Measurements from ENCODE around the gene CRIM1. TPM values are rescaled to one million over a fixed set of nuclear protein-coding genes. Genes with fewer than 3 reads are reported as not detected.

CRIM1 gene
- total and polyA plus RNA-seq, 2 experiments from 2014 or later, result 76.4 to 485 TPM

GRCh38 chr2:36511858-36512603 is 156.5 kb downstream of the CRIM1 start:
- H3K4me2 ChIP-seq (ENCODE audit: unreplicated experiment), result no peak overlapping the region
- peak overlapping the region; percentile 34 for H3K27ac ChIP-seq
- no peak overlapping the region for H2AFZ ChIP-seq
- no peak overlapping the region for H3K4me3 ChIP-seq
- TF ChIP-seq EZH2phosphoT487 (IDR thresholded peaks at IDR 0.05; ENCODE audit: insufficient read depth, low read depth), result no peak
- TF ChIP-seq EZH2 (IDR thresholded peaks at IDR 0.05; ENCODE audit: insufficient read depth, poor library complexity, severe bottlenecking), result no peak
- H3K9me3 ChIP-seq (ENCODE audit: low read depth), result no peaks in the 10 kb centered on the region
- H3K27me3 ChIP-seq (replicated peaks; ENCODE audit: insufficient read depth), result no peaks in the 10 kb centered on the region
- H3F3A ChIP-seq (ENCODE audit: insufficient read depth), result peaks cover 98% of the 10 kb centered on the region
- 0 out of 2 replicates have a peak, but pooled peaks cover 7% of the 10 kb centered on the region for H3K4me1 ChIP-seq (ENCODE audit: insufficient read depth)
- in situ Hi-C loops (cut with MboI), result no loop called here
- 90 to 96% methylated on average over 7 to 9 of the region's 9 CpGs for WGBS, 2 experiments (ENCODE audit: low coverage in 1 of 2, low lambda C conversion rate in 2 of 2, missing lambda C conversion rate in 2 of 2)
- H3K9me2 ChIP-seq (ENCODE audit: insufficient read depth), result no peaks in the 10 kb centered on the region
- no peak overlapping the region for H3K9ac ChIP-seq
- peak; percentile 61 for DNase-seq
- H3K36me3 ChIP-seq (ENCODE audit: low read depth), result peaks cover 94% of the 10 kb centered on the region
- H3K79me2 ChIP-seq (ENCODE audit: insufficient read depth), result peaks cover 62% of the 10 kb centered on the region
- no peaks in the 10 kb centered on the region for H4K20me1 ChIP-seq (ENCODE audit: insufficient read depth)

GRCh38 chr2:36512705-36513104 is 157.1 kb downstream of the CRIM1 start:
- no peaks in the 10 kb centered on the region for H3K27me3 ChIP-seq (replicated peaks; ENCODE audit: insufficient read depth)
- peak overlapping the region; percentile 34 for H3K27ac ChIP-seq
- no peak for TF ChIP-seq EZH2phosphoT487 (IDR thresholded peaks at IDR 0.05; ENCODE audit: insufficient read depth, low read depth)
- TF ChIP-seq EZH2 (IDR thresholded peaks at IDR 0.05; ENCODE audit: insufficient read depth, poor library complexity, severe bottlenecking), result no peak

GRCh38 chr2:36513661-36514060 is 158.1 kb downstream of the CRIM1 start:
- H3K79me2 ChIP-seq (ENCODE audit: insufficient read depth), result peaks cover 53% of the 10 kb centered on the region
- WGBS, 2 experiments (ENCODE audit: low coverage in 1 of 2, low lambda C conversion rate in 2 of 2, missing lambda C conversion rate in 2 of 2), result 97 to 100% methylated on average over 2 of the region's 2 CpGs
- H4K20me1 ChIP-seq (ENCODE audit: insufficient read depth), result no peaks in the 10 kb centered on the region
- H3K4me3 ChIP-seq, result no peak overlapping the region
- H3F3A ChIP-seq (ENCODE audit: insufficient read depth), result peaks cover 98% of the 10 kb centered on the region
- no peak overlapping the region for H3K4me2 ChIP-seq (ENCODE audit: unreplicated experiment)
- H3K27ac ChIP-seq, result peak overlapping the region; percentile 46; the same call in 1 of the 2 replicates
- no peak for DNase-seq
- peaks cover 97% of the 10 kb centered on the region for H3K36me3 ChIP-seq (ENCODE audit: low read depth)
- no peaks in the 10 kb centered on the region for H3K9me3 ChIP-seq (ENCODE audit: low read depth)
- no peaks in the 10 kb centered on the region for H3K9me2 ChIP-seq (ENCODE audit: insufficient read depth)
- TF ChIP-seq EZH2phosphoT487 (IDR thresholded peaks at IDR 0.05; ENCODE audit: insufficient read depth, low read depth), result no peak
- no peak for TF ChIP-seq EZH2 (IDR thresholded peaks at IDR 0.05; ENCODE audit: insufficient read depth, poor library complexity, severe bottlenecking)
- no peak overlapping the region for H3K9ac ChIP-seq
- no peaks in the 10 kb centered on the region for H3K27me3 ChIP-seq (replicated peaks; ENCODE audit: insufficient read depth)
- H2AFZ ChIP-seq, result no peak overlapping the region
- H3K4me1 ChIP-seq (ENCODE audit: insufficient read depth), result 0 out of 2 replicates have a peak, but pooled peaks cover 4% of the 10 kb centered on the region
- in situ Hi-C loops (cut with MboI), result no loop called here

More at GRCh38 chr2:36512705-36513104, 157.1 kb downstream of the CRIM1 start:
- in situ Hi-C loops (cut with MboI), result no loop called here
- Histone ChIP-seq H4K20me1 (ENCODE audit: insufficient read depth) (no peaks in the 10 kb centered on the region), H3K36me3 (ENCODE audit: low read depth) (peaks cover 95% of the 10 kb centered on the region), H3F3A (ENCODE audit: insufficient read depth) (peaks cover 98% of the 10 kb centered on the region), H3K4me3 (no peak overlapping the region), H3K79me2 (ENCODE audit: insufficient read depth) (peaks cover 57% of the 10 kb centered on the region), H3K4me1 (ENCODE audit: insufficient read depth) (0 out of 2 replicates have a peak, but pooled peaks cover 4% of the 10 kb centered on the region), H3K9ac (no peak overlapping the region), H2AFZ (no peak overlapping the region), H3K9me3 (ENCODE audit: low read depth) (no peaks in the 10 kb centered on the region), H3K9me2 (ENCODE audit: insufficient read depth) (no peaks in the 10 kb centered on the region), H3K4me2 (ENCODE audit: unreplicated experiment) (no peak overlapping the region)
- DNase-seq, result no peak
- 74 to 91% methylated on average over 3 of the region's 3 CpGs for WGBS, 2 experiments (ENCODE audit: low coverage in 1 of 2, low lambda C conversion rate in 2 of 2, missing lambda C conversion rate in 2 of 2)

- H3K4me3 ChIP-seq, result no peak overlapping the region
- H3K4me2 ChIP-seq (ENCODE audit: unreplicated experiment), result no peak overlapping the region
- H3K9ac ChIP-seq, result no peak overlapping the region
Measured at GRCh38 chr2:36515538-36515937, 160.0 kb downstream of the CRIM1 start.

More at GRCh38 chr2:36515538-36515937, 160.0 kb downstream of the CRIM1 start:
- in situ Hi-C loops (cut with MboI), result no loop called here
- H3K79me2 ChIP-seq (ENCODE audit: insufficient read depth), result peaks cover 52% of the 10 kb centered on the region
- no peak for DNase-seq
- no peaks in the 10 kb centered on the region for H4K20me1 ChIP-seq (ENCODE audit: insufficient read depth)
- H3K27ac ChIP-seq, result peak overlapping the region; percentile 46
- no peak overlapping the region for H2AFZ ChIP-seq
- 0 out of 2 replicates have a peak, but pooled peaks cover 4% of the 10 kb centered on the region for H3K4me1 ChIP-seq (ENCODE audit: insufficient read depth)
- H3K36me3 ChIP-seq (ENCODE audit: low read depth), result peaks cover 97% of the 10 kb centered on the region
- H3K9me2 ChIP-seq (ENCODE audit: insufficient read depth), result no peaks in the 10 kb centered on the region
- H3K27me3 ChIP-seq (replicated peaks; ENCODE audit: insufficient read depth), result no peaks in the 10 kb centered on the region
- TF ChIP-seq EZH2 (IDR thresholded peaks at IDR 0.05; ENCODE audit: insufficient read depth, poor library complexity, severe bottlenecking), result no peak
- no peak for TF ChIP-seq EZH2phosphoT487 (IDR thresholded peaks at IDR 0.05; ENCODE audit: insufficient read depth, low read depth)
- 95 to 97% methylated on average over 7 of the region's 7 CpGs for WGBS, 2 experiments (ENCODE audit: low coverage in 1 of 2, low lambda C conversion rate in 2 of 2, missing lambda C conversion rate in 2 of 2)
- H3K9me3 ChIP-seq (ENCODE audit: low read depth), result no peaks in the 10 kb centered on the region
- peaks cover 98% of the 10 kb centered on the region for H3F3A ChIP-seq (ENCODE audit: insufficient read depth)

All from GM23248 (cell line).